22Rv1 (cell line): Measurements from ENCODE around the gene GLUD2.

ENCODE experiments used
- ZFX ChIP-seq: fragments of 450-650 bp; IDR thresholded peaks from 2 replicates; pipeline ENCODE4 v1.6.1; 2017; ENCODE audit warnings: antibody characterized with exemption, borderline replicate concordance
- TF ChIP-seq, protein P1 (sequence below): fragments of 450-650 bp; IDR thresholded peaks from 2 replicates; pipeline ENCODE4 v1.5.1; 2017; ENCODE audit warnings: mild to moderate bottlenecking

GRCh38 chrX:121009764-121010163 is 37.6 kb upstream of the GLUD2 start:
- TF ChIP-seq, protein P1, sequence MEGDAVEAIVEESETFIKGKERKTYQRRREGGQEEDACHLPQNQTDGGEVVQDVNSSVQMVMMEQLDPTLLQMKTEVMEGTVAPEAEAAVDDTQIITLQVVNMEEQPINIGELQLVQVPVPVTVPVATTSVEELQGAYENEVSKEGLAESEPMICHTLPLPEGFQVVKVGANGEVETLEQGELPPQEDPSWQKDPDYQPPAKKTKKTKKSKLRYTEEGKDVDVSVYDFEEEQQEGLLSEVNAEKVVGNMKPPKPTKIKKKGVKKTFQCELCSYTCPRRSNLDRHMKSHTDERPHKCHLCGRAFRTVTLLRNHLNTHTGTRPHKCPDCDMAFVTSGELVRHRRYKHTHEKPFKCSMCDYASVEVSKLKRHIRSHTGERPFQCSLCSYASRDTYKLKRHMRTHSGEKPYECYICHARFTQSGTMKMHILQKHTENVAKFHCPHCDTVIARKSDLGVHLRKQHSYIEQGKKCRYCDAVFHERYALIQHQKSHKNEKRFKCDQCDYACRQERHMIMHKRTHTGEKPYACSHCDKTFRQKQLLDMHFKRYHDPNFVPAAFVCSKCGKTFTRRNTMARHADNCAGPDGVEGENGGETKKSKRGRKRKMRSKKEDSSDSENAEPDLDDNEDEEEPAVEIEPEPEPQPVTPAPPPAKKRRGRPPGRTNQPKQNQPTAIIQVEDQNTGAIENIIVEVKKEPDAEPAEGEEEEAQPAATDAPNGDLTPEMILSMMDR, result no peak
- no peak for TF ChIP-seq ZFX
